HEK293T (cell line): ENCODE data around the gene PZP.

Source experiments
- ELF4 ChIP-seq: fragments of 450-650 bp; IDR thresholded peaks from 2 replicates; pipeline ENCODE4 v1.6.1; 2017; ENCODE audit warnings: antibody characterized with exemption
- FOXK2 ChIP-seq: fragments of 450-650 bp; IDR thresholded peaks from 2 replicates; pipeline ENCODE4 v1.6.1; 2016; ENCODE audit warnings: mild to moderate bottlenecking
- SP1 ChIP-seq: fragments of 450-650 bp; IDR thresholded peaks from 2 replicates; pipeline ENCODE4 v1.6.1; 2017

DNA sequence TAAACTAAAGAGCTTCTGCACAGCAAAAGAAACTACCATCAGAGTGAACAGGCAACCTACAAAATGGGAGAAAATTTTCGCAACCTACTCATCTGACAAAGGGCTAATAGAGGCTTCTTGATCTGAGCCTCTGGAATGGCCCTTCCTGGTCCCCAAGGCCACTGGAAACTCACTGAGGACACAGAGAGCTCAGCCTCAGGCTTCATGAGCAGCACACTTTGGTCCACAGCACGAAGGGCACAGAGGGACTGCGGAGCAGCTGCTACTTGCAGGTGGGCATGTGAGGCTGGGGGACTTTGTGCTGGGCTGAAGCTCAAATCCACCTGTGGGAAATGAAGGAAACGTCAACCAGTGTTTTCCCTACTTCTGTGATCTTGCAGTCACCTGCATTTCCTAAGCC is 27.4 kb downstream of the PZP start:
- TF ChIP-seq SP1 (no peak), FOXK2 (no peak), ELF4 (no peak)
